ENCODE results near the gene GIMAP8.
"Not testable (repeated sequence)": the region's sequence is repeated elsewhere in the genome, so short reads cannot be mapped to it uniquely, and the experiment has no call there.

The GIMAP8 gene

GRCh38 chr7:150435390-150436073 is 14.9 kb upstream of the GIMAP8 start:
- no peak for DNase-seq (ENCODE audit: low read depth in 2 of 2)

- DNase-seq (ENCODE audit: low read depth in 2 of 2): no peak
Measured at GRCh38 chr7:150439967-150440366, 10.5 kb upstream of the GIMAP8 start.

GRCh38 chr7:150441524-150441923 is 8.9 kb upstream of the GIMAP8 start:
- DNase-seq (ENCODE audit: low read depth in 2 of 2): no peak

- DNase-seq (ENCODE audit: low read depth in 2 of 2): no peak
Measured at GRCh38 chr7:150442811-150443210, 7.6 kb upstream of the GIMAP8 start.

GRCh38 chr7:150443793-150444540 is 6.5 kb upstream of the GIMAP8 start:
- DNase-seq (ENCODE audit: low read depth in 2 of 2): no peak

GRCh38 chr7:150444674-150445365 is 5.6 kb upstream of the GIMAP8 start:
- no peak for DNase-seq (ENCODE audit: low read depth in 2 of 2)

GRCh38 chr7:150446288-150446938 is 4.0 kb upstream of the GIMAP8 start:
- DNase-seq (ENCODE audit: low read depth in 2 of 2): no peak

GRCh38 chr7:150447966-150448788 is 2.3 kb upstream of the GIMAP8 start:
- DNase-seq (ENCODE audit: low read depth in 2 of 2): no peak

GRCh38 chr7:150448789-150449147 is 1.7 kb upstream of the GIMAP8 start:
- peak; percentile 85 to 86 for DNase-seq (ENCODE audit: low read depth in 2 of 2)

GRCh38 chr7:150449206-150449952 is 1.1 kb upstream of the GIMAP8 start:
- DNase-seq (ENCODE audit: low read depth in 2 of 2): no peak

GRCh38 chr7:150451097-150451793 is 815 bp downstream of the GIMAP8 start:
- peak; percentile 48 to 51 for DNase-seq (ENCODE audit: low read depth in 2 of 2)

- DNase-seq (ENCODE audit: low read depth in 2 of 2): no peak
Measured at GRCh38 chr7:150451833-150452461, 1.5 kb downstream of the GIMAP8 start.

- no peak for DNase-seq (ENCODE audit: low read depth in 2 of 2)
Measured at GRCh38 chr7:150453181-150453580, 2.8 kb downstream of the GIMAP8 start.

- DNase-seq (ENCODE audit: low read depth in 2 of 2): no peak
Measured at GRCh38 chr7:150453892-150454291, 3.5 kb downstream of the GIMAP8 start.

GRCh38 chr7:150457064-150457463 is 6.6 kb downstream of the GIMAP8 start:
- not testable (repeated sequence) for DNase-seq (ENCODE audit: low read depth in 2 of 2)

GRCh38 chr7:150458235-150458634 is 7.8 kb downstream of the GIMAP8 start:
- DNase-seq (ENCODE audit: low read depth in 2 of 2): no peak

- DNase-seq (ENCODE audit: low read depth in 2 of 2): no peak
Measured at GRCh38 chr7:150458756-150459155, 8.3 kb downstream of the GIMAP8 start.

GRCh38 chr7:150461520-150461919 is 11.1 kb downstream of the GIMAP8 start:
- DNase-seq (ENCODE audit: low read depth in 2 of 2): no peak

GRCh38 chr7:150462413-150462812 is 12.0 kb downstream of the GIMAP8 start:
- no peak for DNase-seq (ENCODE audit: low read depth in 2 of 2)

- DNase-seq (ENCODE audit: low read depth in 2 of 2): no peak
Measured at GRCh38 chr7:150463461-150463860, 13.0 kb downstream of the GIMAP8 start.

Data from stimulated activated CD4-positive, alpha-beta T cell treated with anti-CD3 and anti-CD28 coated beads, Interleukin-15, amount 100 ng/mL, for 48 hours (primary cell).